ENCODE data around the gene NPM1.

GRCh38 chr5:171397190-171397589 lies 9.5 kb downstream of the NPM1 start:
- no peak for TF ChIP-seq CTCF (conservative IDR thresholded peaks at IDR 0.05; ENCODE audit: low read depth, low read length)
- TF ChIP-seq EZH2 (IDR thresholded peaks at IDR 0.05; ENCODE audit: borderline replicate concordance, low read depth, low read length, poor library complexity, severe bottlenecking): no peak
